GM12801 (cell line): Measurements from ENCODE around the gene GPR132.

Source experiments
- TF ChIP-seq, protein P1 (sequence below): IDR thresholded peaks from one replicate; pipeline ENCODE4 v1.5.1; 2011; ENCODE audit warnings: control low read depth; ENCODE audit not compliant: insufficient read length; ENCODE audit errors: extremely low read depth

The GPR132 gene

DNA sequence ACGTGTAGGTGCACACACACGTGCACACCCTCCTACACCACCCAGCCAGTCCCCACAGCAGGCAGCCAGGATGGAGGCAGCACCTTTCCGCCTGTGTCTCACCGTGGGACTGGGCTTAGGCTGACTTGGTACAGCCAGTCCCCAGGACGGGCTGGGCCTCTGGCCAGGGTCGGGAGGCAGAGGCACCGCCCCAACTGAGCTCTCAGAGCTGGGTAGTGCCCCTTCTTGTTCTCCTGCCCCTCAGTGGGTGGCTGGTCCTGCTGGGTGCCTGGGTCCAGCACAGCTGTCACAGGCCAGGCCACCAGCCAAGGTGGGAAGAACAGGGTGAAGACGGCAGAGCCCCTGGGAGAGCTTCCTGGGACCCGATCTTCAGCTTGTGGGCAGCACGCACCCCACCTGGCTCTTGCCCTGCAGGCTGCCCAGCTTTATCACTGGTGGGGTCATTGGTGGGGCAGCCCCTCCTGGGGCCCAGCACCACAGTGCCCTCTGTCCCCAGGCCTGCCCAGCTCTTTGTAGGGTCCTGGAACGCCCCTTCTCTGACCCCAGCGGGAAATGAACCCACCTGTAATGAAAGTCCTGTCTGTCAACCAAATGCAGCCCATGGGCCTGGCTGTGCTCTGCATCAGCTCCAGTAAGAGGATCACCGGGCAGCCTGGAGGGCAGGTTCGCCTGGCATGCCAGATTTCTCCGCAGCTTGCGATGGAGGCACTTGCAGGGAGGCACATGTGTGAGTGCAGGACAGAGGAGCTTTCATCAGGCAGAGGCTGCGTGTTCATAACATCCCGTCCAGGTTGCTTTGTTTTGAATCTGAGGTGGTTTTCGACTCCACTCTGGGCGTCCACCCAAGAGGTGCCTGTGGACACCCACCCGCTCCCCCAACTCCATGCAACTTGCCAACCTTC lies 59.0 kb downstream of the GPR132 start:
- TF ChIP-seq, protein P1, sequence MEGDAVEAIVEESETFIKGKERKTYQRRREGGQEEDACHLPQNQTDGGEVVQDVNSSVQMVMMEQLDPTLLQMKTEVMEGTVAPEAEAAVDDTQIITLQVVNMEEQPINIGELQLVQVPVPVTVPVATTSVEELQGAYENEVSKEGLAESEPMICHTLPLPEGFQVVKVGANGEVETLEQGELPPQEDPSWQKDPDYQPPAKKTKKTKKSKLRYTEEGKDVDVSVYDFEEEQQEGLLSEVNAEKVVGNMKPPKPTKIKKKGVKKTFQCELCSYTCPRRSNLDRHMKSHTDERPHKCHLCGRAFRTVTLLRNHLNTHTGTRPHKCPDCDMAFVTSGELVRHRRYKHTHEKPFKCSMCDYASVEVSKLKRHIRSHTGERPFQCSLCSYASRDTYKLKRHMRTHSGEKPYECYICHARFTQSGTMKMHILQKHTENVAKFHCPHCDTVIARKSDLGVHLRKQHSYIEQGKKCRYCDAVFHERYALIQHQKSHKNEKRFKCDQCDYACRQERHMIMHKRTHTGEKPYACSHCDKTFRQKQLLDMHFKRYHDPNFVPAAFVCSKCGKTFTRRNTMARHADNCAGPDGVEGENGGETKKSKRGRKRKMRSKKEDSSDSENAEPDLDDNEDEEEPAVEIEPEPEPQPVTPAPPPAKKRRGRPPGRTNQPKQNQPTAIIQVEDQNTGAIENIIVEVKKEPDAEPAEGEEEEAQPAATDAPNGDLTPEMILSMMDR = no peak

DNA sequence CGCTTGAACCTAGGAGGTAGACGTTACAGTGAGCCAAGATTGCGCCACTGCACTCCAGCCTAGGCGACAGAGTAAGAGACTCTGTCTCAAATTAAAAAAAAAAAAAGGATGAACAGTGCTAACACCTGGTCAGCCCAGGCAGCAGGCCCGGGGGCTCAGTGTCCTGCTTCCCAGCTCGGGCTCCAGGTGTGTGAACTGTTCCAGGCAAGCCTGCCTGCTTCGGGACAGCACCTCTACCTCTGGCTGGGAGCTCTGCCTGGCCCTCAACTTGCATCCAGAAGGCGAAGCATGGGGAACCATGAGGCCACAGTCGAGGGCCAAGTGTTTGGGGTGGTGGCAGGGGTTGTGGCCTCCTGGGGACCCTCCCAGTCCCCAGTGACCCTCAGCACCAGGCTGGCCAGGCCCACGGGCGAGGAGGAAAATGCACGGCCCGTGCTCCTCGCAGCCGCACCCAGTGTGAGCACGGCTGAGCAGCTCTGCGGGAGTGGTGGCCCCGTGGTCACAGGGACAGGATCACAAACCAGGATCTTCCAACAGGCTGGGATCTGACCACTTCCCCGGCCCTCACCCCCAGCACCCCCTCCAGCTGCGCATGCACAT lies 59.8 kb downstream of the GPR132 start:
- TF ChIP-seq, protein P1 = no peak
